NCI-H2107 (cell line): Measurements from ENCODE around the gene ACY1.
"Not testable (repeated sequence)": the region's sequence is repeated elsewhere in the genome, so short reads cannot be mapped to it uniquely, and the experiment has no call there.

Source experiments
- DNase-seq: peaks from one replicate; lab custom pipeline; 2025; lab: John Stamatoyannopoulos, UW

ACY1 gene

DNA sequence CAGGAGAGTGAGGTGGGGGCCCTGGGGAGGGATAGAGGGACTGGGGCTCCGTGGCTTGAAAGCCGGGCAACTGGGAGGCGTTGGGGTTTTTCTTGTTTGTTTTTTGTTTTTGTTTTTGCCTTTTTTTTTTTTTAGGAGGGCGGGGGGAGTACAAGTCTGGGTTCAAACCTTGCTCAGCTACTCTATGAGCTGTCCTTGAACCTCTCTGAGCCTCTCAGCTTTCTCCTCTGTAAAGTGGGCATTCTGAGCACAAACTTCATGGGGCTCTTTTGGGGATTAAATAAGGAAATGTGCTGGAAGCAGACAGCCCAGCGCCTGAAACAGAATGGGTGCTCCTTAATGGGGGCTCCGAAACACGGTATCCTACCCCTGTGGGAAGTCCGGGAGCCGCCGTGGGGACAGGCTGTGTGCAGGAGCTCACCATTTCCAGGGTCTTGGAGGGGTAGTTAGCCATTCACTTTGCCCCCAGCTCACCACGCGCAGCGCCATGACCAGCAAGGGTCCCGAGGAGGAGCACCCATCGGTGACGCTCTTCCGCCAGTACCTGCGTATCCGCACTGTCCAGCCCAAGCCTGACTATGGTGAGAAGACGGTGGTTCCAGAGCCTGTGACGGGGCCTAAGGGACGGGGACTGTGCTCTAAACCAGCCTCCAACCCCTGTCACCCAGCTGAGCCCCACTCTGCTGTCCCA is 388 bp downstream of the ACY1 start:
- no peak for DNase-seq

DNA sequence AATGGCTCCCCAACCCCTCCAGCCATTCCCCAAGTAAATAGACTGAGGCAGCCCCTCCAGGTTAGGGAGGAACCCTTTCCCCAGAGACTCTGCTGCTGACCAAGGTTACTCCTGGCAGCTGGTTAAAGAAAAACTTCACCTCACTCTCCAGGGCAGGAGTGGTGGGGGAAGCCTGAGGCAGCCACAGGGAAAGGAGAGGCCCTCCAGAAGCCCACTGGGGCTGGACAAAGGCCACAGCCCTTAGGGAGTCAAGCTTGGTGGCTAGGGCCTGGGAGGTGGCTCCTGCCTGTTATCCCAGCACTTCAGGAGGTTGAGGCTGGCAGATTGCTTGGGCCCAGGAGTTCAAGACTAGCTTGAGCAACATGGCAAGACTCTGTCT is 923 bp downstream of the ACY1 start:
- no peak for DNase-seq

DNA sequence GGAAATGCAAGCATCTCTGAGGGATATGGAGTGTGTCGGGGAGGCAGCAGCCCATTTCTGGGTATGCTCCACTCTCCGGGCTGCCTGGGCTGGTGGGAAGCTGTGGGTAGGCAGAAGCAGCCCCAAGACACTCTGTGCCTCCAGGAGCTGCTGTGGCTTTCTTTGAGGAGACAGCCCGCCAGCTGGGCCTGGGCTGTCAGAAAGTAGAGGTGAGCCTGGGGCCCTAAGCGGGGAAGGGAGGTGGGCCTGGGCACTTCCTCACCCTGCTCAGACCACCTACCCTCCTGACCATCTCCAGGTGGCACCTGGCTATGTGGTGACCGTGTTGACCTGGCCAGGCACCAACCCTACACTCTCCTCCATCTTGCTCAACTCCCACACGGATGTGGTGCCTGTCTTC is 1.7 kb downstream of the ACY1 start:
- DNase-seq: no peak

DNA sequence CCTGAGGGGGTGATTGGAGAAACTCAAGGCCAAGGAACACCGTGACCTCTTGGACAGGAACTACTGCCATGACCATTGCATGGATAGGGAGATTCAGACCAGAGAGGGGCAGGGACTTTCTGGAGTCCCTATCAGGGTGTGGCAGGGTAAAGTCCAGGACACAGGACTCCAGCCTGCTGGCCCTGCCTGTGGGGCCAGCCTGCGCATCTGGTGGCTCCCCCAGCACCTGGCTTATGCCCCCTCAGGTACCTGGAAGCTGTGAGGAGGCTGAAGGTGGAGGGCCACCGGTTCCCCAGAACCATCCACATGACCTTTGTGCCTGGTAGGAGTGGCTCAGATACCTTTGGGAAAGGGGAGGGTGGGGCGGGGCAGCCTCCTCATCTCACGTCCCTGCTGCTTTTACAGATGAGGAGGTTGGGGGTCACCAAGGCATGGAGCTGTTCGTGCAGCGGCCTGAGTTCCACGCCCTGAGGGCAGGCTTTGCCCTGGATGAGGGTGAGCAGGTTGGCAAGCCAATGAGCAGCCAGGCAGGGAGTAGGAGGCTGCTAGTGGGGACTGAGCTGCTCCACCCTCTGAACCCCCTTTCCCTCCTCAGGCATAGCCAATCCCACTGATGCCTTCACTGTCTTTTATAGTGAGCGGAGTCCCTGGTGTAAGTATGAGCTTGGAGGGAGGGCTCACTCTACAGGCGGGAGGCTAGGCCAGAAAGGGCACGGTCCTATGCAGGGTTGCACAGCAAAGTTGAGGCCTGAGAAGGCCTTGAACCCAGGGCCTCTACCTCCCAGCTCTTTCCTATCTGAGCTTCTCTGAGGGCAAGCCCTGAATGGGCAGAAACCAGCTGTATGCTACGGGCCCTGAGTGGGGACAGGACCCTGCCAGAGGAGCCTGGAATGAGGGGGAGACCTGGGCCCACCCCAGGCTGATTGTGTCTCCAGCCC is 2.9 kb downstream of the ACY1 start:
- DNase-seq: no peak

DNA sequence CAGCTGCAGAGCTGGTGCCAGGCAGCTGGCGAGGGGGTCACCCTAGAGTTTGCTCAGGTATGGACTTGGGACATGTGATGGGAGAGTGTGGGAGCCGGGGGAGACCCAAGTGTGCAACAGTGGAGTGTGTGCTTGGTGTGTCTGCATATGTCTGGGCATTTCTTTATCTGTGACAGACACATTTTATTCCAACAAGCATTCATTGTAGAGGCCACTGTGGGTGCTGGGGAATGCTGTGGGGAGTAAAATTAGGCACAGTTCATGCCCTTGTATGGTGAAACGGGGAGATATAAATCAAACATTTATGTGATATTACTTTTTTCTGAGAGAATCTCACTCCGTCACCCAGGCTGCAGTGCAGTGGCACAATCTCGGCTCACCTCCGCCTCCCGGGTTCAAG is 4.2 kb downstream of the ACY1 start:
- no peak for DNase-seq

DNA sequence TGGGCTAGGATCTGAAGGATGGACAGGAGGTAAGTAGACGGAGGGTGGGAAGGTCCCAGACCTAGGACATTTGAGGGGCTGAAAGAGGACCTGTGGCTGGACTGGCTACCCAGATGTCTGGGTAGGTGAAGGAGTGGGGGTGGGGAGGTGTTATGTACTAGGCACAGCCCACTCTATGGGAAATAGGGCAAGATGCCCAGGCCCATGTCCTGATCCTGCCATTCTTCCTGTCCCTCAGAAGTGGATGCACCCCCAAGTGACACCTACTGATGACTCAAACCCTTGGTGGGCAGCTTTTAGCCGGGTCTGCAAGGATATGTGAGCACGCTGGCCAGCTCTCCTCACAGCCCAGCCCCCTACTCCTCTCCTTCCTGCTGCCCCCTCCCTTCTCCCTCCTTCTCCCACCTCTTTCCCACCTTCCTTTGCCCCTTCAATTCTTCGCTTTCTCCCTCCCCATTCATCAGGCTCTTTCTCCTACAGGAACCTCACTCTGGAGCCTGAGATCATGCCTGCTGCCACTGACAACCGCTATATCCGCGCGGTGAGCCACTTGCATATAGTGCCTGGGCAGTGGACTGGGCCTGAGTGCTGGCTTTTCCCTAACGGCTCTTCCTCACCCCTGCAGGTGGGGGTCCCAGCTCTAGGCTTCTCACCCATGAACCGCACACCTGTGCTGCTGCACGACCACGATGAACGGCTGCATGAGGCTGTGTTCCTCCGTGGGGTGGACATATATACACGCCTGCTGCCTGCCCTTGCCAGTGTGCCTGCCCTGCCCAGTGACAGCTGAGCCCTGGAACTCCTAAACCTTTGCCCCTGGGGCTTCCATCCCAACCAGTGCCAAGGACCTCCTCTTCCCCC is 5.2 kb downstream of the ACY1 start:
- DNase-seq: no peak

DNA sequence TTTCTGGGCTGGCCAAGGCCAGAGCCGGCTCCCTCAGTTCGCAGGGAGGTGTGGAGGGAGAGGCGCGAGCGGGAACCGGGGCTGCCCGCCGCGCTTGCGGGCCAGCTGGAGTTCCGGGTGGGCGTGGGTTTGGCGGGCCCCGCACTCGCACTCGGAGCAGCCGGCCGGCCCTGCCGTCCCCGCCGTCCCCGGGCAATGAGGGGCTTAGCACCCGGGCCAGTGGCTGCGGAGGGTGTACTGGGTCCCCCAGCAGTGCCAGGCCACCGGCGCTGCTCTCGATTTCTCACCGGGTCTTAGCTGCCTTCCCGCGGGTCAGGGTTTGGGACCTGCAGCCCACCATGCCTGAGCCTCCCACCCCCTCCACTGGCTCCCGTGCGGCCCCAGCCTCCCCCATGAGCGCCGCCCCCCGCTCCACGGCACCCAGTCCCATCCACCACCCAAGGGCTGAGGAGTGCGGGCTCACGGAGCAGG is 7.2 kb downstream of the ACY1 start:
- not testable (repeated sequence) for DNase-seq

DNA sequence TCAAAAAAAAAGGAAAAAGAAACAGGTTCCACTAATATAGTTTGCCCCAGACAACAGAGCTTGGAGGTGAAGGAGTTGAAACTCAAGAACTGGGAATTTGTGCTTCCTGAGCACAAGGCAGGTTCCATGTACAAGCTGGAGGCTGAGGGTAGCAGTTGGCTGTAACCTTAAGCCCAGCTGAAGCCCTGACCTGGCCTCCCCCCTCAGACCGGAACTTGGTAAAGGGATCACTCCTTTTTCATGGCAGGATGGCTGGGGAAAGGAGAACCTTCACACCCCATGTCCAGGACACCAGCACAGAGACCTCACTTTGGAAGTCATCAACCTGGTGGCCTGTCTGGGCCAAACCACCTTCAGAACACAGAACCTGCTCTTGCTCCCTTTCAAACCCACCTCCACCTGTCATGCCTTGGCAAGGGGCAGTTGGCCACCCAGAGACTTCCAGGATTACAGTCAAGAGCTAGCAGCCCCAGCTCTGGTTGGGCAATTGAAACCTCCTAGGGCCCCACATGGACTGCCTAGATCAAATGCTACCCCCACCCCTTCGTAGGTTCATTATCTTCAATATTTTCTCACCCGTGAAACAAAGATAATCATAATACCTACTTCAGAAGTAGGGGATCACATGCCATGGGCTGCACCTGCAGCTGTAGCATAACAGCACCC is 8.8 kb downstream of the ACY1 start:
- no peak for DNase-seq

DNA sequence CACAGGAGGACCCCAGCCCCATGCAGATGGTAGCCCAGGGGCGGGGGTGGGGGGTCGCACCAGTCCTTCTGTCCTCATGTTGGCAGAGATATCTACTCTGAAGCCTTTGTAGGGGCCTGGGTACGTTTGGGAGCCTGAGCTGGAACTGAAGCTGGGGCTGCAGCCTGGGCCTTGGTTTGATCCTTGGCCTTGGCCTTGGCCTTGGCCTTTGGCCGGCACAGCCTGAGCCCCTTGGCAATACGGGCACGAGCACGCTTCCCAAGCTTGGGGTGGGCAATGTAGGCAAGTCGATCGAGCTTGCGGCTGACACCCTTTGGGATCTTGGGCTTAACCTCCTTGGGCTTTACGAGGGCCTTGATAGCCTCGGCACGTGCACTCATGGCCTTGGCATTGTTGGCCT is 10.3 kb downstream of the ACY1 start:
- not testable (repeated sequence) for DNase-seq

DNA sequence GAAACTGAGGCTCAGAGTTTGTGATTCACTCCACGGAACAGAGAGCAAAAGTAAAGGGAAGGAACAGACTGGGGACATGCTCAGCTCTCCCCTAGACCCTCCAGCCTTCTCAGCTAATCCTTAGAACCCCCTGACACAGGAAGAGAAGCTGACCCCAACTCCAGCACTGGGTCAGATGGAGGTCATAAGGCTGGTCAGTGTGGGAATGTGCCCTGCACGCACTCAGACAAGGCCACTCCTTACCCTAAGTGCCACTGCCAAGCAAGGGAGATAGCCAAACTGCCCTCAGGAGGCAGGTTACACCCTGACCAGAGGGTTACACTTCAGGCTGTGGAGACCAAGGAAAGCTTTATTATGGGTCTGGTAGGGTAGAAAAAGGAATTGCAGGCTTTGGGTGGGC is 11.2 kb downstream of the ACY1 start:
- no peak for DNase-seq

DNA sequence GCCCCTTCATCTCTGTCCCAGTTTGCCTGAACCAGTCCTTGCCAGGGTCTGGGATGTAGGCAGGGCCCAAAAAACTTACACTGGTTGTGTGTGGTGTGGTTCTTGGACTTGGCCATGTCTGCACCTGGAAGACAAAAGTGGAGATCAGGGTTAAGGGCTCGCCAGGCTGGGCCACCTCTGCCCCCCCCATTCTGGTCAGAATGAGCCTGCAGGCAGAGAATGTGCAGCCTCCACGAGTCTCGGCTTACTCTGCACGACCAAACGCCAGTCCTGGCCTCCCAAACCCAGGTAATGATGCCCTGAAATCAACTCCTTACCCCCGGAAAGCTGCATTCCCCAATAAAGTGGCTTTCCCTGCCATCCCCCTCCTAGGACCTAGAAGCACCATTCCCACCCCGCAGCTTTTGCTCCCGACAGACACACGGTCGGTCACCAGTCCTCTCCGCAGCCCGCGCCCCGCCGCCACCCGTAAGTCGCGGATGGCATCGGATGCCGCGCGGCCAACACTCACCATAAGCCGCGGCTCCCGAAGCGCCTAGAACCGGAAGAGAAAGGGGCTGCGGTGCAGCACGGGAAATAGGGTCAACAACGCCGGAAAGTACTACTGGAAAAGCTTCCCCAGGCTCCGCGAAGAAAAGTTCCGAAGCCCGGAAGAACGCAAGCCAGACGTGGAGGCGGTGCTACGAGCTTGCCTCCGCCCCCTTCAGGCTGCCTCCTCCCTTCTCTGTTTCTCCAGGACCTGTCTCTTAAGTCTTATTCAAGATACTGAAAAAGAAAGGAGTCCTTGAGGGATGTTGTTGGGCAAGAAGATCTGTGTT is 12.2 kb downstream of the ACY1 start, which contains the start of gene RPL29:
TSS of gene RPL29 (minus strand) at position 550 of the 818 bp plus-strand sequence. CDS start at position 116, 434 bp downstream.
- peak; percentile 72 for DNase-seq

DNA sequence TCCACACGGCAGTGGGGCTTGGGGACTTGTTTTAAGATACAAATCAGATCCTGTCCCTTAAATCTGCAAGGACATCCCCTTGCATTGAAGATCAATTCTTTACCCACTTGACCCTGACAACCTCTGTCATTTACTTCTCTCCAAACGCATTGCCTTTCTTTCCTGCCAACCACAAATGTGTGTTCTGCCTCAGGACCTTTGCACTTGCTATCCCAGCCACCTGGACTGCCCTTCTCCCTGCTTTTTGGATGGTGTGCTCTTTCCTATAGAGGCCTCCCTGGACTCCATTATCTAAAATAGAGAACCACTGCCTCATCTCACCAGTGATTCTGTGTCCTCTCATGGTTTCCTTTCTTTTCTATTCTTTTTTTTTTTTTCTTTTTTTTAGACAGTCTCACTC is 13.8 kb downstream of the ACY1 start:
- DNase-seq: no peak

DNA sequence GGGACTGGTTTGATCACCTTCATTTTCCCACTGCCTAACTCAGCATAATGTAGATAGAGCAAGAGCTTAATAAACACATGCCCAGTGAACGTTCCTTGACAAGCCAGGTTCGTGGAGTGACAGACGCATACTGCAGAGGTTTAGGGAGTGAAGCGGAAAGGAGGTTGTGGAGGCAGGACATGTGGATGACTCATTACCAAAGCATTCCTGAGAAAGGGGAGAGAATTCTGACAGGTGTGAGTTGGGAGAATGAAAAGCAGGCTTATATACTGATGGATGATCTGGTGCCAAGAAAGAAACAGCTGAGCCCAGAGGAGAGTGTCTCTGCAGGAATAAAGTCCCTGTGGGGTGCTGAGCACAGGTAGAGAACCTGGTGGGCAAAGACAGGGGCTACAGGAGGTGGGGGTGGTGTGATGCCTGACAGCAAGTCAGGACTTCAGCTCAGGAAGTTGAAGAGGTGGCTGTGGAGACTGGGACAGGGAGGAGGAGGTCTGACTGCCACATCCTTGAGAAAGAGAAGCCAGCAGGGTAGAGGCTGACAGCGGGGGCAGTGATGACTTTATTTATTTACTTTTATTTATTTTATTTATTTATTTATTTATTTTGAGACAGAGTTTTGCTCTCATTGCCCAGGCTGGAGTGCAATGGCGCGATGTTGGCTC is 14.7 kb downstream of the ACY1 start:
- DNase-seq: no peak

DNA sequence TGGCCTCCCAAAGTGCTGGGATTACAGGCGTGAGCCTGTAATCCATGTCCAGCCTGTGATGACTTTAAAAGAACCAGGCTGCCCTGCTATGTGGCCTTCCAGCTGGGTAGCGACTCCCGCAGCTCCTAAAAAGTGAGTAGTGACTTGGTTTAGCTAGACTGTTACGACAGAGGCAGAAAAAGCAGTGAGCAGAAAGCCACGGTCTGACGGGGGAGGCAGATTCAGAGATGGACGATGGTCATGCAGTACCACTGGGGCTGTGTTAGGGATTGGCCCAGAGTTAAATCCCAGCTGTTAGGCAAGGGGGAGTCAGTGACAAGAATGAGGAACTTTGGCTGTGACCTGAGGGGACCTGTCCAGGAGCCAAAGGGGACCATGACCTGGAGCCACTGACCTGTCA is 15.4 kb downstream of the ACY1 start:
- no peak for DNase-seq

DNA sequence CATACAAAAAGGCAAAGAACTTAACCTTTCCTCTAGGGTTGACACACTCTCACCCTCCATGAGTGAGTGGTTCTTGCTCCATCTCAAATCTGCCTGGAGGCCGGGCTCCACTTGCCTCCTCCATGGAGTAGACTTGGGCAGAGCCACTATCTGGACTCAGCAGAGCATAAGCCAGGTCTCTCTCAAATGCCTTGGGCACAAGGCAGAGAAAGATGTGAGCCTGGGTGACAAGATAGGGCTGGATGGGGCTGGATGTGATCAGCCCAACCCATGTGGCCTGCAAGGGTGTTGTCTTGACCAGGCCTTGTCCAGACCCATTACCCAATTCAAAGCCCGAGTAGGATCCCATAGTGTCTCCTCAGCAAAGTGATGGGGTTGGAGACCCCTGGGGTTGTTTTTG is 16.5 kb downstream of the ACY1 start:
- DNase-seq: no peak

DNA sequence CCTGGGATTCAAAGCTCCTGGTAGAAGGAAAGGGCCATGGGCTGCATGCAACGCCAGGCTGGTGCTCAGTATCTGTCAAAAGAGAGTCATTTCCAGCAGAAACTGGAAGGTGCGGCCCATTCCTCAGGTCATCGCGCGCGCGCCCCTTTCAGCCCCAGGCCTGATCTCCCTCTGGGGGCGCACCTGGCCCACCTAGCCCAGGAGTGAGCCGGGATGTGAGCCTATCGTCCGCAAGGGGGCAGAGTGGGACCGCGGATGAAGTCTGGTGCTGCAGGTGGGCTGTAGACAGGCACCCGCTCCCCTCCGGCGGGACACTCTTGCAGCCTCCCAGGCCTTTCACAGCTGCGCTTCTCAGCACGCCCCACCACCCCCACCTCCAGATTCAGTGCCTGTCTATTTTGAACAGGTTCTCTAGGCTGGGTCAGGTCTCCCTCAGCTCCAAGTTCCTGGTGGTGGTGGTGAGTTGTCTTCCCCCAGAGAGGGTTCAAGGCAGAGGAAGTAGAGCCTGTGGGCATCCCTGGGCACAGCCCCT is 18.2 kb downstream of the ACY1 start:
- DNase-seq: peak; percentile 53

DNA sequence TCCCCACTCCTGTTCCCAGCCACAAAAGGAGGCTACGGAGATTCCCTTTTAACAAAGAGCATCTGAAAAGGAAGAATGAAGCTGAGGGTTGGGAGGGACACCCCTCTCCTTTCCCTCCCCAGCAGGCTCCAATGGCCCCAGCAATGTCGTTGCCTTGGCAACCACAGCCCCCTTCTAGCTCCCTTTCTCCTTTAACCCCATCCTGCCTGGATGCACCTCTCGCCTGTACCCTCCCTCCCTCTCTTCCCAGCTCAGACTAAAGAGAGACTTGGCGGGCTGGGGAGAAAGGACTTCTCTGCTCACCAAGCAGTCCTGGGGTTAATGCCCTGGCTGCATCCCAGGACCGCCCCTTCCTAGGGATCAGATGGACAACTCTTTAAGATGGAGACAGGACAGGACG is 19.4 kb downstream of the ACY1 start:
- no peak for DNase-seq

DNA sequence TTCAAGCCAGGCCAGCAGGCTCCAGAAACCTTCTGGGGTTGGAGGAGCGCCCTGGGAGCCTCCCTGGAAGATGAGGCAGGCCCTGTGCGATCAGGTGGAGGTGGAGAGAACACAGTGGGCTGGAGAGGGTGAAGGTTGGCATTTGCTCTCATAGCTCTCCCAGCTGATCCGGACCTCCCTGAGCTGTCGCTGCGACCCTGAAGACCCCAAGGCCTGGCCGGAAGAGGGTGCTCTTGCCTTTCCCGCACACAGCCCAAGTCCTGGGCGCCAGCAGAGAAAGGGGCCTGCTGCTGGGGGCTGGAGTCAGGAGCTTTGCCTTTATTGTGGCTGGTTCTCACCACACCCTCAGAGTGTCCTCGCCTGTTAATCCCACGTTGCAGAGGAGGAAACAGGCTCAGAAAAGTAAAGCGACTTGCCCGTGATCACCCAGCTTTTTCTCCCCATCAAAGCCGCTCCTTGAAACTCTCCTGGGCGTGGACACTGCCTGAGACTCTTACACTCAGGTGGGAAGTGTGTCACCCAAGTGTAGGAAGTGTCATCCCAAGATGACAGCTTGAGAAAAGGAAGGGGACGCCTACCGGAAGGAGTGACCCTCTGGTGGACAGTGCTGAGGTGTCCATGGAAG is 20.9 kb downstream of the ACY1 start:
- no peak for DNase-seq

DNA sequence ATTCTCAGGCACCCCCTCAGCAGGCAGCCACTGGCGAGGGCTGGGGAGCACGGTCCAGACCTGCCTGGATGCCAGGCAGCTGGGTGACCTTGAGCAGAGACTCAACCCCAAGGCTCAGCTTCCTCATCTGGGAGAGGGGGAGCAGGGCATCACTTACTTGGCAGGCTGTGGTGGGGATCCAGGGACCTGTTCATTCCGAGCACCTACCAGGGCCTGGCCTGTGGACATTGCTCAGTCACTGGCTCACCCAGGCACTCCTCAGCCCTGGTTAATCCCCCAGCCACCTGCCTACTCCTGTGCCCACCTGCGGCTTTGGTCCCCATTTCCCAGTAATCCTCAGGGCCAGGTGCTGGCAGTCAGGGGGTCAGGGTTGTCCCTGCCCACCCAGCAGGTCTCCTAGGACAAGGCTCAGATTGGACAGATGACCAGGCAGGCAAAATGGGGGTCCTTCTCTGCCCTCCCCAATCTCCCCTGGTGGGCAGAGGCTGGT is 21.6 kb downstream of the ACY1 start:
- no peak for DNase-seq
